GM12874 (cell line): Measurements from ENCODE around the gene IMMP2L.

Experiments used
- TF ChIP-seq, protein P1 (sequence below): IDR thresholded peaks from 2 replicates; pipeline ENCODE4 v1.5.1; 2011; ENCODE audit warnings: low read depth, mild to moderate bottlenecking, control low read depth, low read length, moderate library complexity; ENCODE audit not compliant: insufficient read depth

IMMP2L gene

DNA sequence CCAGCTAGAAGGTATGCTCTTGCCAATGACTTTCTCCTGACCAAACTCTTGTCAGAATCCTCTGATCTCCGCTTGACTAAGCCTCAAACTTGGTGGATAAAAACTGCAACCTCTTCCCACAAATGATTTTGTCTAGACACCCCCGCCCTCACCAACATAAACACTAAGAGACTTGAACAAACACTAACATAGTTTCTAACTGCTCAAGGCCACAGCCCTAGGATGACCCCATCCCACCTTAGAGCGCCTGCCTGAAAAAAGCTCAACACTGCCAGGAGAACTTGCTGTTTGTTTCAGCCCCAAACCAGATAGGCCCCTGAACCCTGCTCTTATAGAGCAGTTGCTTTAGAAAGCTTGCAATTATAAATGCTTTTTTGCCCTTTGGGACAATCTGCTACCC lies 399.6 kb downstream of the IMMP2L start:
- TF ChIP-seq, protein P1, sequence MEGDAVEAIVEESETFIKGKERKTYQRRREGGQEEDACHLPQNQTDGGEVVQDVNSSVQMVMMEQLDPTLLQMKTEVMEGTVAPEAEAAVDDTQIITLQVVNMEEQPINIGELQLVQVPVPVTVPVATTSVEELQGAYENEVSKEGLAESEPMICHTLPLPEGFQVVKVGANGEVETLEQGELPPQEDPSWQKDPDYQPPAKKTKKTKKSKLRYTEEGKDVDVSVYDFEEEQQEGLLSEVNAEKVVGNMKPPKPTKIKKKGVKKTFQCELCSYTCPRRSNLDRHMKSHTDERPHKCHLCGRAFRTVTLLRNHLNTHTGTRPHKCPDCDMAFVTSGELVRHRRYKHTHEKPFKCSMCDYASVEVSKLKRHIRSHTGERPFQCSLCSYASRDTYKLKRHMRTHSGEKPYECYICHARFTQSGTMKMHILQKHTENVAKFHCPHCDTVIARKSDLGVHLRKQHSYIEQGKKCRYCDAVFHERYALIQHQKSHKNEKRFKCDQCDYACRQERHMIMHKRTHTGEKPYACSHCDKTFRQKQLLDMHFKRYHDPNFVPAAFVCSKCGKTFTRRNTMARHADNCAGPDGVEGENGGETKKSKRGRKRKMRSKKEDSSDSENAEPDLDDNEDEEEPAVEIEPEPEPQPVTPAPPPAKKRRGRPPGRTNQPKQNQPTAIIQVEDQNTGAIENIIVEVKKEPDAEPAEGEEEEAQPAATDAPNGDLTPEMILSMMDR = no peak

DNA sequence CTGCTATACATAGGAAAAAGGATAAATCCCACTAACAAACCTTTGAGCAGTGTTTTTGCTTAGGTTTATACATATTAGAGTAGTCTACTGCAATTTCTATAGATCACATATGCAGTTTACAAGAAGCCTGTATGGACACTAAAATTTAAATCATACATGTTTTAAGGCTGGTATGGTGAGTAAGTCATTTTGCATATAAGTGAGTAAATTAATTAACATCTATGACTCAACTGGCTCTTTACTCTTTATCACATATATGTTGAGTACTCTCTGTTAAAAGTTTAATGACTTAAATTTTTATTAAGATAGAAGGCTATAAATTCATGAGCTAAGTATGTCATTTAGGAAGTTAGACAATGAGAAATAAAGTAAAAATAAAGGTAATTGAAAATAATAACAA lies 402.0 kb downstream of the IMMP2L start:
- TF ChIP-seq, protein P1 = no peak

DNA sequence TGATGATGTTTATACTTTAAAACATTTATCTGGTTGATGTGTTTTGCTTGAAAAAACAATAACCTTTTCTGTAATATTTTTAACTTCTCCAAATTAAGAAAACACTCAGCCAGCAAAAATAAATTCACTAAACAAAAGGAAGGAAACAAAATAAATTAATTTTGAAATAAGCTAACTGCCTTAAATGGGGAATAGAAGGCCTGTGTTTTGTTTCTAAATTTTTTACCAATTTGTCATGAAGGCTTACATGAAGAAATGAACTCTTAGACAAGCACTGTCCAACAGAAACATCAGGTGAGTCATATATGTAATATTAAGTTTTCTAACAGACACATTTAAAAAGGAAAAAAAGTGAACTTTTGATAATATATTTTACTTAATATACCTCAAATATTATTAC lies 402.9 kb downstream of the IMMP2L start:
- TF ChIP-seq, protein P1 = no peak

DNA sequence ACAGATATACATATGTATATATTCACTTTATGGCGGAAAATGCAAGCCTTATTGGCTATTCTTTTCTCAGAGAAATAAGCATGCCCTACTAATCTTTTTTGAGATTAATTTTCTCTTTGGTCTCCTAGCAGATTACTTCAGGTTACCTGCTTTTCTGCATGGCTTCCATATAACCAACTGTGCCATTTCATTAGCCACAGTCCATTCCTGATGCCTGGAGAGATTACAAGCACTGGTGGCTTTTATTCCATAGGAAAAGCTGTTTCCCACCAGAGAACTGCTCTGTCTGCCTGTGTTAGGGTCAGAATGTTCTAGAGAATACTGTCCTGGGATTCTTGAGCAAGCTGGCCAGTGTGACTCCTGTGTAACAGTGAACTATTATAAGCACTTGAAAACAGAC lies 411.6 kb downstream of the IMMP2L start:
- TF ChIP-seq, protein P1 = no peak

DNA sequence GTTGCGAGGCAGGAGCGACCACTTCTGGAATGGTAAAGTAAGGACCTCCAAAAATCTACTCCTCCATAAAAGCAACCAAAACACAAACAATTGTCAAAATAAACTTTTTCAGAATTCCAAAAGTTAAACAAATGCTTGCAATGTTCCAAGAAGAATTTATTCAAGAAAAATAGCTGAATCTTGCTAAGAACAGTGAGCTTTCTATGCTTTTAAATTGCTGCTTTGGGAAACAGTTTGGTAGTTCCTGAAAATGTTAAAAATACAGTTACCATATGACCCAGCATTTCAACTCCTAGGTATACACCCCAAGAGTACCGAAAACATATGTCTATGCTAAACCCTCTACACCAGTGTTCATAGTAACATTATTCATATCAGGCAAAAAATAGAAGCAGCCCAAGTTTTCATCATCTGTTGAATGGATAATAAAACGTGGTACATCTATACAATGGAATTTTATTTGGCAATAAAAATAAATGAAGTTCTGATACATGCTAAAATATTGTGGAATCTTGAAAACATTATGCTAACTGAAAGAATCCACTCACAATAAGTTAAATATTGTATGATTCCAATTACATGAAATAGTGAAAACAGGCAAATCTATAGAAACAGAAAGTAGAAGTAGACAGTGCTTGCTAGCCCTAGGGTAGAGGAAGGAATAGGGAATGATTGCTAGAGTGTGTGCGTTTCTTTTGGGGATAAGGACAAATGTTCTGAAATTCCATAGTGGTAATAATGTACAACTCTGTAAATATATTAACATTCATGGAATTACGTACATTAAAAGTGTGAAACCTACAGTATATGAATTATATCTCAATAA lies 414.4 kb downstream of the IMMP2L start:
- TF ChIP-seq, protein P1 = no peak

DNA sequence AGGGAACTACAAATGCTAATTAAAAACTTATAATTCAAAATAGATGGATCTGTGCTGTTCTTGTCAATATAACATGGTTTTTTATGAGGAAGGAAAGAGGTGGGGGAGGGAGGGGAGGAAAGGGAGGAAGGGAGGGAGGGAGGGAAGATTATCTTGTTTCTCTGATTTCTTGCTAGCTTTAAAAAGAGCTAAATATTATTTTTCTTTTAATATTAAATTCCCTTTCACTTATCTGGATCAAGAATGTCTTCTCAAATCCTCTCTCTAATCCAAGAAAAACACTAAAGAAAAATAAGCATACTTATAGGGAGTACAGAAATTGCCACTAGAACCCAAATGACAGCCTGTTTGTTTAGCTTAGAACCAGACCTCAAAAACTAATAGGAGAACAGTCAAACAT lies 416.2 kb downstream of the IMMP2L start:
- TF ChIP-seq, protein P1 = no peak

DNA sequence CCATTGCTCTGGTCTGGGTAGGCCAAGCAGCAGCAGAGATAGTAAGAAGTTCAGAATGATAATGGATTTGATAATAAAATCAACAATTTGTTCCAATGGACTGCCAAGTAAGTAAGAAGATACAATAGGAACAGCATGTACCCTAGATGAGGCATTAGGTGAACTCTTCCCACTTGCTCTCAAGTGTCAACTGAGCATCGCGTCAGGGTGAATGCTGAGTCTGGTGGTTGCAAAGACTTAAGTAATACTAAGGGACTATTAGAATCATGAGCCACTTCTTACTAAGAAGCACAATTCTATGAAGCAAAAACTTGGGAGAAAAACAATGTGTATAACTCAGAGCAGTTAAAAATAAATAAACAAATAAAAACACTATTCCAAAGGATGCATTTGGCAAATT lies 416.8 kb downstream of the IMMP2L start:
- TF ChIP-seq, protein P1 = no peak
